Thyroid gland (tissue), 4 donors: ENCODE data around the gene SETBP1.

Source experiments
- CTCF ChIP-seq, 6 experiments: fragments of 200-600 bp in 3 of 6; fragments of 450-650 bp in 3 of 6; sonication (generic) in 3 of 6; IDR thresholded peaks; one replicate each; pipeline ENCODE4 v1.5.1; 2016 to 2019; ENCODE audit warnings: antibody characterized with exemption in 6 of 6, mild to moderate bottlenecking in 2 of 6, inconsistent platforms in 1 of 6, moderate library complexity in 1 of 6
- POLR2A ChIP-seq, 2 donors: fragments of 450-650 bp; IDR thresholded peaks; one replicate each; pipeline ENCODE4 v1.6.1; 2017; ENCODE audit warnings: antibody characterized with exemption in 2 of 2, mild to moderate bottlenecking in 2 of 2, moderate library complexity in 1 of 2

GRCh38 chr18:44852818-44853217, 172.1 kb downstream of the SETBP1 start:
- TF ChIP-seq CTCF (IDR thresholded peaks at IDR 0.05): no peak
- no peak for TF ChIP-seq POLR2A (IDR thresholded peaks at IDR 0.05)
